GM12878 (cell line): ENCODE data around the gene EPB41L1.

Experiments
- POLR2A ChIP-seq: IDR thresholded peaks from 2 replicates; pipeline ENCODE4 v1.6.1; 2011; ENCODE audit warnings: low read depth, mild to moderate bottlenecking, low read length
- RFX5 ChIP-seq: IDR thresholded peaks from 2 replicates; pipeline ENCODE4 v1.6.1; 2011; ENCODE audit warnings: low read depth, low read length, improper control_type of control experiment

GRCh38 chr20:36180323-36180722, 25.8 kb downstream of the EPB41L1 start:
- no peak for TF ChIP-seq RFX5
- no peak for TF ChIP-seq POLR2A
